Tibial nerve (tissue), 4 donors: ENCODE measurements around the gene ZBTB22.

Experiments
- CTCF ChIP-seq, 5 experiments: fragments of 200-600 bp in 3 of 5; fragments of 450-650 bp in 2 of 5; sonication (generic) in 3 of 5; IDR thresholded peaks; one replicate each; pipeline ENCODE4 v1.5.1; 2016 to 2019; ENCODE audit warnings: antibody characterized with exemption in 5 of 5, mild to moderate bottlenecking in 3 of 5, moderate library complexity in 2 of 5
- EP300 ChIP-seq, 2 donors: sonication (generic); formaldehyde crosslinking; IDR thresholded peaks; one replicate each; pipeline ENCODE4 v1.6.1; 2017; ENCODE audit warnings: antibody characterized with exemption in 2 of 2, mild to moderate bottlenecking in 1 of 2

- TF ChIP-seq EP300 (IDR thresholded peaks at IDR 0.05): no peak
- TF ChIP-seq CTCF (IDR thresholded peaks at IDR 0.05): no peak
These were observed 18.7 kb downstream of the ZBTB22 start, which contains the start of gene RGL2 for GRCh38 chr6:33298773-33299236.
